ENCODE measurements around the gene TXNDC11. TPM values are rescaled to one million over a fixed set of nuclear protein-coding genes. Genes with fewer than 3 reads are reported as not detected.

TXNDC11 gene
- total RNA-seq, 1 donor from 2014 or later: 29.0 TPM

GRCh38 chr16:11686713-11687380 lies 55.8 kb downstream of the TXNDC11 start:
- peak overlapping the region; percentile 68 for H3K4me3 Mint-ChIP-seq (ENCODE audit: unreplicated experiment)
- H3K9me3 Mint-ChIP-seq (ENCODE audit: unreplicated experiment): no peaks in the 10 kb centered on the region
- H3K27ac Mint-ChIP-seq (ENCODE audit: unreplicated experiment): no peak overlapping the region
- Histone ChIP-seq H3K27ac (ENCODE audit: low read depth, low read length) (no peak overlapping the region), H3K4me3 (ENCODE audit: insufficient read depth, low read depth, low read length) (no peak overlapping the region), H3K79me2 (ENCODE audit: insufficient read depth, low read length) (peaks cover 8% of the 10 kb centered on the region), H4K20me1 (ENCODE audit: insufficient read depth, low read length) (peaks cover 58% of the 10 kb centered on the region), H3K27me3 (ENCODE audit: insufficient read depth, low read length) (no peaks in the 10 kb centered on the region), H3K9ac (ENCODE audit: low read length) (no peak overlapping the region), H3K4me1 (ENCODE audit: insufficient read depth, low read length) (peaks cover 17% of the 10 kb centered on the region), H3K4me2 (ENCODE audit: low read length) (no peak overlapping the region), H2AFZ (ENCODE audit: low read depth, low read length) (no peak overlapping the region), H3K36me3 (ENCODE audit: insufficient read depth, low read length) (peaks cover 24% of the 10 kb centered on the region), H3K9me3 (ENCODE audit: insufficient read depth, low read depth, low read length) (no peaks in the 10 kb centered on the region)
- FAIRE-seq: no peak
- peaks cover 23% of the 10 kb centered on the region for H3K36me3 Mint-ChIP-seq (ENCODE audit: low read depth, unreplicated experiment)
- peaks cover 18% of the 10 kb centered on the region for H3K4me1 Mint-ChIP-seq (ENCODE audit: low read depth, unreplicated experiment)
- no peak for DNase-seq (ENCODE audit: low read depth)
- TF ChIP-seq CTCF (IDR thresholded peaks at IDR 0.05; ENCODE audit: insufficient read depth, low read depth, low read length): no peak
- no peak for TF ChIP-seq EZH2 (IDR thresholded peaks at IDR 0.05; ENCODE audit: insufficient read depth, low read length)
- H3K27me3 Mint-ChIP-seq (ENCODE audit: low read depth, unreplicated experiment): no peaks in the 10 kb centered on the region

- Mint-ChIP-seq H3K9me3 (ENCODE audit: unreplicated experiment) (no peaks in the 10 kb centered on the region), H3K4me1 (ENCODE audit: low read depth, unreplicated experiment) (peaks cover 25% of the 10 kb centered on the region), H3K36me3 (ENCODE audit: low read depth, unreplicated experiment) (peaks cover 25% of the 10 kb centered on the region), H3K4me3 (ENCODE audit: unreplicated experiment) (no peak overlapping the region), H3K27ac (ENCODE audit: unreplicated experiment) (no peak overlapping the region), H3K27me3 (ENCODE audit: low read depth, unreplicated experiment) (no peaks in the 10 kb centered on the region)
- no peak overlapping the region for H2AFZ ChIP-seq (ENCODE audit: low read depth, low read length)
- peaks cover 12% of the 10 kb centered on the region for H3K79me2 ChIP-seq (ENCODE audit: insufficient read depth, low read length)
- no peak overlapping the region for H3K4me3 ChIP-seq (ENCODE audit: insufficient read depth, low read depth, low read length)
- no peak overlapping the region for H3K27ac ChIP-seq (ENCODE audit: low read depth, low read length)
- H3K9me3 ChIP-seq (ENCODE audit: insufficient read depth, low read depth, low read length): no peaks in the 10 kb centered on the region
- peaks cover 17% of the 10 kb centered on the region for H3K4me1 ChIP-seq (ENCODE audit: insufficient read depth, low read length)
- H4K20me1 ChIP-seq (ENCODE audit: insufficient read depth, low read length): peaks cover 65% of the 10 kb centered on the region
- no peak overlapping the region for H3K4me2 ChIP-seq (ENCODE audit: low read length)
- no peaks in the 10 kb centered on the region for H3K27me3 ChIP-seq (ENCODE audit: insufficient read depth, low read length)
- FAIRE-seq: no peak
- no peak for TF ChIP-seq EZH2 (IDR thresholded peaks at IDR 0.05; ENCODE audit: insufficient read depth, low read length)
- TF ChIP-seq CTCF (IDR thresholded peaks at IDR 0.05; ENCODE audit: insufficient read depth, low read depth, low read length): no peak
- H3K9ac ChIP-seq (ENCODE audit: low read length): no peak overlapping the region
- peaks cover 18% of the 10 kb centered on the region for H3K36me3 ChIP-seq (ENCODE audit: insufficient read depth, low read length)
- DNase-seq (ENCODE audit: low read depth): no peak
Measured at GRCh38 chr16:11685844-11686618, 56.6 kb downstream of the TXNDC11 start.
